ENCODE data around the gene ADCY5.

Gene ADCY5

GRCh38 chr3:123457841-123458240 lies 9.0 kb upstream of the ADCY5 start:
- DNase-seq = no peak

- DNase-seq = no peak
Observed at GRCh38 chr3:123453675-123454074, 4.8 kb upstream of the ADCY5 start.

- DNase-seq = no peak
Observed at GRCh38 chr3:123451186-123451585, 2.3 kb upstream of the ADCY5 start.

- DNase-seq = peak in 1 of 6 experiments; percentile 2
Observed at GRCh38 chr3:123449997-123450604, 1.2 kb upstream of the ADCY5 start.

- no peak for DNase-seq
Observed at GRCh38 chr3:123449102-123449996, 459 bp upstream of the ADCY5 start.

- DNase-seq = peak in 5 of 6 experiments; percentile 4 to 11 (median 9)
Observed at GRCh38 chr3:123447749-123448517, 957 bp downstream of the ADCY5 start.

GRCh38 chr3:123447416-123447748 lies 1.5 kb downstream of the ADCY5 start:
- DNase-seq = no peak

GRCh38 chr3:123446610-123447109 lies 2.2 kb downstream of the ADCY5 start:
- DNase-seq = no peak

- DNase-seq = no peak
Observed at GRCh38 chr3:123446210-123446609, 2.7 kb downstream of the ADCY5 start.

GRCh38 chr3:123445702-123446101 lies 3.2 kb downstream of the ADCY5 start:
- no peak for DNase-seq

- no peak for DNase-seq
Observed at GRCh38 chr3:123444744-123445143, 4.1 kb downstream of the ADCY5 start.

GRCh38 chr3:123444023-123444422 lies 4.9 kb downstream of the ADCY5 start:
- DNase-seq = no peak

GRCh38 chr3:123442908-123443307 lies 6.0 kb downstream of the ADCY5 start:
- no peak for DNase-seq

- DNase-seq = no peak
Observed at GRCh38 chr3:123442125-123442524, 6.8 kb downstream of the ADCY5 start.

GRCh38 chr3:123439806-123440580 lies 8.9 kb downstream of the ADCY5 start:
- no peak for DNase-seq

- no peak for DNase-seq
Observed at GRCh38 chr3:123432832-123433523, 15.9 kb downstream of the ADCY5 start.

- DNase-seq = no peak
Observed at GRCh38 chr3:123431658-123432324, 17.1 kb downstream of the ADCY5 start.

GRCh38 chr3:123431007-123431657 lies 17.8 kb downstream of the ADCY5 start:
- no peak for DNase-seq

GRCh38 chr3:123430266-123430665 lies 18.6 kb downstream of the ADCY5 start:
- no peak for DNase-seq

- no peak for DNase-seq
Observed at GRCh38 chr3:123429362-123430125, 19.3 kb downstream of the ADCY5 start.
